CD4-positive, alpha-beta T cell (primary cell): ENCODE measurements around the gene GARIN5B. TPM values are rescaled to one million over a fixed set of nuclear protein-coding genes. Genes with fewer than 3 reads are reported as not detected.
"Not testable (repeated sequence)": the region's sequence is repeated elsewhere in the genome, so short reads cannot be mapped to it uniquely, and the experiment has no call there.

Experiments
- ATAC-seq: fragments of 200-7000 bp; cut with Tn5 transposase; one replicate; pipeline ENCODE4 v1.10.0; 2022; ENCODE audit warnings: mild to moderate bottlenecking; ENCODE audit not compliant: poor library complexity
- CTCF ChIA-PET: fragments of 350-600 bp; sonication (Branson Sonifier 250); formaldehyde crosslinking; loops from one replicate; lab custom pipeline; 2021; ENCODE audit warnings: antibody characterized with exemption, inconsistent platforms; lab: Charles Lee
- POLR2A ChIA-PET: fragments of 350-600 bp; sonication (Branson Sonifier 250); formaldehyde crosslinking; loops from one replicate; lab custom pipeline; 2021; ENCODE audit warnings: antibody characterized with exemption, inconsistent platforms; lab: Charles Lee
- DNase-seq, 14 experiments: peaks; one replicate each; pipeline ENCODE4 v3.0.0-alpha.2; 2013 to 2020; ENCODE audit warnings: mixed read lengths in 2 of 14
- H3K27ac ChIP-seq, 2 donors: one replicate each; pipeline versions ENCODE4 v1.5.1 to v1.7.0; 2013; ENCODE audit warnings: low read length in 2 of 2, low read depth in 1 of 2, mild to moderate bottlenecking in 1 of 2
- H3K27me3 ChIP-seq, 2 experiments: 1 replicate in 1 of 2; 2 replicates in 1 of 2; pipeline versions ENCODE4 v1.6.1 to v1.7.0; 2013; ENCODE audit warnings: low read length in 2 of 2, control low read depth in 1 of 2, mild to moderate bottlenecking in 1 of 2, moderate library complexity in 1 of 2; ENCODE audit not compliant: insufficient read depth in 2 of 2, control insufficient read depth in 1 of 2
- H3K36me3 ChIP-seq: one replicate; pipeline ENCODE4 v1.6.1; 2013; ENCODE audit warnings: low read length, control low read depth; ENCODE audit not compliant: insufficient read depth
- H3K4me1 ChIP-seq: one replicate; pipeline ENCODE4 v1.6.1; 2013; ENCODE audit warnings: low read length, control low read depth; ENCODE audit not compliant: insufficient read depth
- H3K4me3 ChIP-seq: one replicate; pipeline ENCODE4 v1.5.1; 2013; ENCODE audit warnings: mild to moderate bottlenecking, low read length, moderate library complexity
- H3K9me3 ChIP-seq, 2 experiments: 1 replicate in 1 of 2; 2 replicates in 1 of 2; pipeline versions ENCODE4 v1.6.1 to v1.7.0; 2013; ENCODE audit warnings: low read length in 2 of 2, mild to moderate bottlenecking in 2 of 2, control low read depth in 1 of 2, moderate library complexity in 1 of 2; ENCODE audit not compliant: control insufficient read depth in 1 of 2, insufficient read depth in 1 of 2
- H3K27ac Mint-ChIP-seq: one replicate; pipeline ENCODE4 v1.8.0; 2020; ENCODE audit warnings: mixed read lengths
- H3K27me3 Mint-ChIP-seq: one replicate; pipeline ENCODE4 v1.8.0; 2021; ENCODE audit warnings: mixed read lengths
- H3K36me3 Mint-ChIP-seq: one replicate; pipeline ENCODE4 v1.8.0; 2021; ENCODE audit warnings: low read depth, mixed read lengths
- H3K4me1 Mint-ChIP-seq: one replicate; pipeline ENCODE4 v1.8.0; 2021; ENCODE audit warnings: low read depth, mixed read lengths
- H3K4me3 Mint-ChIP-seq: one replicate; pipeline ENCODE4 v1.8.0; 2020; ENCODE audit warnings: mild to moderate bottlenecking, mixed read lengths
- H3K9me3 Mint-ChIP-seq: one replicate; pipeline ENCODE4 v1.8.0; 2020; ENCODE audit warnings: mixed read lengths
- intact Hi-C, 2 experiments: fragments of 100-400 bp; cut with DNase I in 1 of 2; cut with micrococcal nuclease in 1 of 2; formaldehyde crosslinking; loops; one replicate each; pipeline versions ENCODE4 v1.15.1 to v1.9.0; 2023 to 2025; cut with DNase I, micrococcal nuclease
- total RNA-seq, 174 experiments: library from RNA in 2 of 174; stranded (reverse) in 2 of 174; gene quantifications; one replicate each; pipeline ENCODE4 v1.2.3 and lab custom pipeline; 2021 to 2026
- TF ChIP-seq, protein P1 (sequence below): fragments of 200-600 bp; IDR thresholded peaks from one replicate; pipeline ENCODE4 v1.8.0; 2022; ENCODE audit warnings: antibody characterized with exemption, mild to moderate bottlenecking

Gene GARIN5B
- total RNA-seq, 2 experiments from 2014 or later: 0.08 TPM; not detected in 1

- peak in 3 of 14 experiments; percentile 20 to 42 (median 36) for DNase-seq
These were observed 34.2 kb downstream of the GARIN5B start for GRCh38 chr19:55328774-55329318.

GRCh38 chr19:55325172-55325571, 37.9 kb downstream of the GARIN5B start, which contains the start of gene TMEM150B:
Gene TMEM150B (minus strand): TSS chr19:55325341. CDS start chr19:55321036, 4,305 bp downstream.
- ATAC-seq: no peak
- no peaks in the 10 kb centered on the region for H3K9me3 Mint-ChIP-seq
- peaks cover 18% of the 10 kb centered on the region for H3K27me3 Mint-ChIP-seq
- Histone ChIP-seq H3K36me3 (no peaks in the 10 kb centered on the region), H3K27me3 (no peaks in the 10 kb centered on the region), H3K4me1 (no peaks in the 10 kb centered on the region), H3K4me3 (peak within 1 kb of the TSS; percentile 19), H3K27ac (no peak within 1 kb of the TSS), H3K9me3 (peaks cover 0 to 4% of the 10 kb centered on the region in 2 experiments)
- TF ChIP-seq, protein P1, sequence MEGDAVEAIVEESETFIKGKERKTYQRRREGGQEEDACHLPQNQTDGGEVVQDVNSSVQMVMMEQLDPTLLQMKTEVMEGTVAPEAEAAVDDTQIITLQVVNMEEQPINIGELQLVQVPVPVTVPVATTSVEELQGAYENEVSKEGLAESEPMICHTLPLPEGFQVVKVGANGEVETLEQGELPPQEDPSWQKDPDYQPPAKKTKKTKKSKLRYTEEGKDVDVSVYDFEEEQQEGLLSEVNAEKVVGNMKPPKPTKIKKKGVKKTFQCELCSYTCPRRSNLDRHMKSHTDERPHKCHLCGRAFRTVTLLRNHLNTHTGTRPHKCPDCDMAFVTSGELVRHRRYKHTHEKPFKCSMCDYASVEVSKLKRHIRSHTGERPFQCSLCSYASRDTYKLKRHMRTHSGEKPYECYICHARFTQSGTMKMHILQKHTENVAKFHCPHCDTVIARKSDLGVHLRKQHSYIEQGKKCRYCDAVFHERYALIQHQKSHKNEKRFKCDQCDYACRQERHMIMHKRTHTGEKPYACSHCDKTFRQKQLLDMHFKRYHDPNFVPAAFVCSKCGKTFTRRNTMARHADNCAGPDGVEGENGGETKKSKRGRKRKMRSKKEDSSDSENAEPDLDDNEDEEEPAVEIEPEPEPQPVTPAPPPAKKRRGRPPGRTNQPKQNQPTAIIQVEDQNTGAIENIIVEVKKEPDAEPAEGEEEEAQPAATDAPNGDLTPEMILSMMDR: no peak
- no peaks in the 10 kb centered on the region for H3K36me3 Mint-ChIP-seq
- H3K4me1 Mint-ChIP-seq: no peaks in the 10 kb centered on the region
- no peak within 1 kb of the TSS for H3K4me3 Mint-ChIP-seq
- H3K27ac Mint-ChIP-seq: no peak within 1 kb of the TSS
- no peak for DNase-seq
- intact Hi-C loops: no loop called here
- ChIA-PET POLR2A (no interaction called here), CTCF (no interaction called here)

More at GRCh38 chr19:55328774-55329318, 34.2 kb downstream of the GARIN5B start:
- peaks cover 12% of the 10 kb centered on the region for H3K27me3 Mint-ChIP-seq
- H3K4me3 ChIP-seq, H3K9me3 Mint-ChIP-seq, H3K27ac Mint-ChIP-seq, ATAC-seq, H3K36me3 ChIP-seq, H3K36me3 Mint-ChIP-seq, H3K27ac ChIP-seq, H3K4me1 Mint-ChIP-seq, H3K4me3 Mint-ChIP-seq, intact Hi-C loops, H3K9me3 ChIP-seq, POLR2A ChIA-PET, H3K27me3 ChIP-seq, H3K4me1 ChIP-seq, CTCF ChIA-PET: not testable (repeated sequence)

DNA sequence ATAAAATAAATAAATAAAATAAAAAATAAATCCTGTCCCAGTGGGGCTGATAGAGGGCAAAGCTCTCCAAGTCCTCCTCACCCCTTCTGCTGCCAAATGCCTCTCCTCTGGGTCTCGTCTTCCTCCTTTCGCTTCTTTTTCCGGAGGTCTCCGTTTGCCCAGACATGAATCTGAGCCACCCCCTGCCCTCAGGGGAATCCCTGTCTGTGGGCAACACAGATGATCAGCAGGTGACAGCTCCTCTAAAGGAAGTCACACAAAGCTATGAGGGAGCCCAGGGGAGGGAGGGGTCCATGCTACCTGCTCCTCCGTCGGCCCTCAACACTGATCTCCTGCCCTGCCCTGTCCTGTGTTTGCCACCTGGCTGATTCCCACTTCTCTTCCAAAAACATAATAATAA, 38.4 kb downstream of the GARIN5B start:
- Mint-ChIP-seq H3K36me3 (no peaks in the 10 kb centered on the region), H3K9me3 (no peaks in the 10 kb centered on the region), H3K27me3 (peaks cover 22% of the 10 kb centered on the region), H3K4me3 (no peak overlapping the region), H3K27ac (no peak overlapping the region), H3K4me1 (no peaks in the 10 kb centered on the region)
- intact Hi-C loops: no loop called here
- Histone ChIP-seq H3K27ac (no peak overlapping the region), H3K27me3 (no peaks in the 10 kb centered on the region), H3K4me3 (peak overlapping the region; percentile 19), H3K4me1 (no peaks in the 10 kb centered on the region), H3K36me3 (no peaks in the 10 kb centered on the region), H3K9me3 (peaks cover 0 to 4% of the 10 kb centered on the region in 2 experiments)
- ChIA-PET CTCF (no interaction called here), POLR2A (no interaction called here)
- TF ChIP-seq, protein P1: no peak
- no peak for ATAC-seq
- DNase-seq: no peak
